ENCODE measurements around the gene SLC6A6. TPM values are rescaled to one million over a fixed set of nuclear protein-coding genes. Genes with fewer than 3 reads are reported as not detected.

The SLC6A6 gene
- total and polyA plus RNA-seq, 2 experiments from 2014 or later = 27.5 to 150 TPM

GRCh38 chr3:14453876-14454638 is 51.7 kb downstream of the SLC6A6 start (continued):
- no peak for TF ChIP-seq ETS1 (IDR thresholded peaks at IDR 0.05)
- no peak for TF ChIP-seq ZNF462 (CRISPR knock-in tag; IDR thresholded peaks at IDR 0.05)
- TF ChIP-seq EZH2phosphoT487 (IDR thresholded peaks at IDR 0.05; ENCODE audit: unreplicated experiment) = no peak
- no peak for TF ChIP-seq CREB1 (CRISPR knock-in tag; IDR thresholded peaks at IDR 0.05; ENCODE audit: low read depth)
- TF ChIP-seq ZNF114 (CRISPR knock-in tag; IDR thresholded peaks at IDR 0.05) = no peak

GRCh38 chr3:14454639-14455310 is 52.4 kb downstream of the SLC6A6 start:
- Histone ChIP-seq H3K4me1 (ENCODE audit: insufficient read depth) (peaks cover 10% of the 10 kb centered on the region), H3K79me2 (replicated peaks; ENCODE audit: insufficient read depth) (no peaks in the 10 kb centered on the region), H4K20me1 (replicated peaks; ENCODE audit: insufficient read depth) (peaks cover 18% of the 10 kb centered on the region; the same call in 1 of the 2 replicates), H2AFZ (no peak overlapping the region), H3K4me2 (no peak overlapping the region), H3K27me3 (ENCODE audit: insufficient read depth) (no peaks in the 10 kb centered on the region), H3K9me2 (ENCODE audit: insufficient read depth) (no peaks in the 10 kb centered on the region), H3K4me3 (no peak overlapping the region), H3K27ac (ENCODE audit: low read depth) (no peak overlapping the region), H3F3A (replicated peaks; ENCODE audit: low read depth) (0 out of 2 replicates have a peak, but pooled peaks cover 5% of the 10 kb centered on the region), H3K36me3 (ENCODE audit: insufficient read depth) (peaks cover 49% of the 10 kb centered on the region)
- ATAC-seq (no peak), DNase-seq (ENCODE audit: low spot score) (no peak)
- Mint-ChIP-seq H3K4me1 (peaks cover 13% of the 10 kb centered on the region), H3K9me3 (no peaks in the 10 kb centered on the region), H3K27me3 (ENCODE audit: insufficient read depth, low read depth, poor library complexity) (peaks cover 21% of the 10 kb centered on the region), H3K4me3 (no peak overlapping the region), H3K36me3 (ENCODE audit: low read depth) (peaks cover 52% of the 10 kb centered on the region), H3K27ac (no peak overlapping the region)
- TF ChIP-seq POLR2AphosphoS5 (IDR thresholded peaks at IDR 0.05; ENCODE audit: low read depth) = no peak
- TF ChIP-seq EZH2phosphoT487 (IDR thresholded peaks at IDR 0.05; ENCODE audit: unreplicated experiment) = no peak

Data from GM23338 (cell line).